WERI-Rb-1 (cell line): ENCODE results near the gene NME3.

Experiments
- DNase-seq: peaks from one replicate; pipeline ENCODE4 v3.0.0-alpha.2; 2020
- H3K27ac ChIP-seq: fragments of 250-450 bp; sonication (Bioruptor Pico); 2 replicates; pipeline ENCODE4 v1.5.1; 2020; ENCODE audit warnings: mild to moderate bottlenecking, moderate library complexity
- H3K27me3 ChIP-seq: fragments of 250-450 bp; sonication (Bioruptor Pico); 2 replicates; pipeline ENCODE4 v1.5.1; 2021; ENCODE audit warnings: mild to moderate bottlenecking, low read depth, moderate library complexity; ENCODE audit not compliant: insufficient read depth, severe bottlenecking
- H3K36me3 ChIP-seq: fragments of 250-450 bp; sonication (Bioruptor Pico); 2 replicates; pipeline ENCODE4 v1.5.1; 2020; ENCODE audit warnings: mild to moderate bottlenecking, moderate library complexity
- H3K4me3 ChIP-seq: 2 replicates; pipeline ENCODE4 v1.5.1; 2011; ENCODE audit warnings: low read depth, mild to moderate bottlenecking, control low read depth, low read length
- H3K9me3 ChIP-seq: fragments of 250-450 bp; sonication (Bioruptor Pico); 2 replicates; pipeline ENCODE4 v1.5.1; 2021; ENCODE audit warnings: mild to moderate bottlenecking, moderate library complexity; ENCODE audit not compliant: severe bottlenecking
- TF ChIP-seq, protein P1 (sequence below): IDR thresholded peaks from 2 replicates; pipeline ENCODE4 v1.5.1; 2011; ENCODE audit warnings: low read depth, mild to moderate bottlenecking, control low read depth, inconsistent platforms, low read length

NME3 gene

DNA sequence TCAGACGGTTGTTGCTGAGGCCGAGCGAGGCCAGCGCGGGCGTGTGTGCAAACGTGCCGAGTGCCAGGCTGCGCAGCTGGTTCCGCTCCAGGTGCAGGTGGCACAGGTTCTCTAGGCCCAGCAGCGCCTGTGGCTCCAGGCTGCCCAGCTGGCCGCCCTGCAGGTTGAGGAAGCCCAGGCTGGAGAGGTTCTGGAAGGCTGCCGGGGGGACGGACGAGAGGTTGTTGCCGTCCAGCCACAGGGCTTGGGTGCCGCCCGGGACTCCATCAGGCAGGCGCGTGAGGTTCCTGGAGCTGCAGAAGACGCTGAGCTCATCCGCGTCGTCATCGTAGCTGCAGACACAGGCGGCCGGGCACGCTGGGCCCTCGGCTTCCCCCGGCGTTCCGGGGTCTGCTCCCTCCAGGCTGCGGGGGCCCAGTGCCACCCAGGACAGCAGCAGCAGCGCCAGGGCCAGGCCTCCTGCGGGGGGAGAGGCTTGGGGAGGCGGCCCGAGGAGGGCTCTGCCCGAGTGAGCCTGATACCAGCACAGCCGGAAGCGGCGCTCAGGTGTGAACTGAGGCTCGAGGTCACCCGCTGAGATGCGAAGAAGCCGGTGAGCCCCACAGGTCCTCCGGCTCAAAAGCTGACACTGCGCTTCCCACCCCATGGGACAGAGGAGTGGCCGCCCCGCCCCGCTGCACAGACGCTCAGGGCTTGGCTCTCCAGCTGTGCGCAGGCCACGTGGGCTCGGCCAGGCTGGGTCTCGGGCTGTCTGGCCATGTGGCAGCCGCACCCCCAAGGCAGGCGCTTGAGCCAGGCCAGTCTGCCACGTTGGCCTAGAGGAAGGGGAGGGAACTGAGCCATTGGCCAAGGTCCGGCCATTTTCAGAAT is 20.8 kb upstream of the NME3 start:
- DNase-seq, result no peak
- no peak overlapping the region for H3K4me3 ChIP-seq
- peaks cover 36% of the 10 kb centered on the region for H3K36me3 ChIP-seq
- TF ChIP-seq, protein P1, sequence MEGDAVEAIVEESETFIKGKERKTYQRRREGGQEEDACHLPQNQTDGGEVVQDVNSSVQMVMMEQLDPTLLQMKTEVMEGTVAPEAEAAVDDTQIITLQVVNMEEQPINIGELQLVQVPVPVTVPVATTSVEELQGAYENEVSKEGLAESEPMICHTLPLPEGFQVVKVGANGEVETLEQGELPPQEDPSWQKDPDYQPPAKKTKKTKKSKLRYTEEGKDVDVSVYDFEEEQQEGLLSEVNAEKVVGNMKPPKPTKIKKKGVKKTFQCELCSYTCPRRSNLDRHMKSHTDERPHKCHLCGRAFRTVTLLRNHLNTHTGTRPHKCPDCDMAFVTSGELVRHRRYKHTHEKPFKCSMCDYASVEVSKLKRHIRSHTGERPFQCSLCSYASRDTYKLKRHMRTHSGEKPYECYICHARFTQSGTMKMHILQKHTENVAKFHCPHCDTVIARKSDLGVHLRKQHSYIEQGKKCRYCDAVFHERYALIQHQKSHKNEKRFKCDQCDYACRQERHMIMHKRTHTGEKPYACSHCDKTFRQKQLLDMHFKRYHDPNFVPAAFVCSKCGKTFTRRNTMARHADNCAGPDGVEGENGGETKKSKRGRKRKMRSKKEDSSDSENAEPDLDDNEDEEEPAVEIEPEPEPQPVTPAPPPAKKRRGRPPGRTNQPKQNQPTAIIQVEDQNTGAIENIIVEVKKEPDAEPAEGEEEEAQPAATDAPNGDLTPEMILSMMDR, result no peak
- no peaks in the 10 kb centered on the region for H3K9me3 ChIP-seq
- H3K27me3 ChIP-seq, result no peaks in the 10 kb centered on the region
- H3K27ac ChIP-seq, result no peak overlapping the region

- TF ChIP-seq, protein P1, result no peak
- no peaks in the 10 kb centered on the region for H3K27me3 ChIP-seq
- H3K36me3 ChIP-seq, result peaks cover 44% of the 10 kb centered on the region
Observed at GRCh38 chr16:1791256-1791942, 20.1 kb upstream of the NME3 start.

DNA sequence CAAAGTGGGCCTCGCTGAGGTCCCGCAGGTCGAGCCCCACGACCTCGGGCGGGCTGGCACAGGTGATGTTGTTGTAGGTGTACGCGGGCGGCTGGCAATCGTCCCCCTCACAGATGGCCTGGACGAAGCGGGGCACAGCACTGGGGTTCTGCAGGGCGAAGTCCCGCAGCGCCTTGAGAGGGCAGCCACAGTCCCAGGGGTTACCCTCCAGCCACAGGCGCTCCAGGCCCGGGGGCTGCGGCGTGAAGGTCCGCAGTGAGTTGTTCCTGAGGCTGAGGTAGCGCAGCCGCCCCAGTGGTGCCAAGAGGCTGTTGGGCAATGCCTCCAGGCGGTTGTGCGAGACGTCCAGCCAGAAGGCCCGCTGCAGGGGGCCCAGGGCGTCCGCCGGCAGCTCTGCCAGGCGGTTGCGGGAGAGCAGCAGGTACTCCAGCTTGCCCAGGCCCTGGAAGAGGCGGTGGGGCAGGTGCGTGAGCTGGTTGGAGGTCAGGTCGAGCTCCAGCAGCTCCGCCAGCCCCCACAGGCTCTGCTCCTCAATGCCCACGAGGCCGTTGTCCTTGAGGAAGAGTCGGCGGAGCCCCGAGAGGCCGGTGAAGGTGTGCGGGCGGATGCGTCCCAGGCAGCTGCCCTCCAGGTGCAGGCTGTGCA is 19.4 kb upstream of the NME3 start:
- peaks cover 50% of the 10 kb centered on the region for H3K36me3 ChIP-seq
- no peak overlapping the region for H3K4me3 ChIP-seq
- no peaks in the 10 kb centered on the region for H3K9me3 ChIP-seq
- DNase-seq, result no peak
- TF ChIP-seq, protein P1, result no peak
- no peaks in the 10 kb centered on the region for H3K27me3 ChIP-seq
- no peak overlapping the region for H3K27ac ChIP-seq

More at GRCh38 chr16:1791256-1791942, 20.1 kb upstream of the NME3 start:
- Histone ChIP-seq H3K9me3 (no peaks in the 10 kb centered on the region), H3K4me3 (no peak overlapping the region), H3K27ac (no peak overlapping the region)
- DNase-seq, result no peak

- Histone ChIP-seq H3K9me3 (no peaks in the 10 kb centered on the region), H3K4me3 (no peak overlapping the region), H3K27me3 (no peaks in the 10 kb centered on the region), H3K27ac (no peak overlapping the region), H3K36me3 (peaks cover 53% of the 10 kb centered on the region)
- no peak for DNase-seq
- TF ChIP-seq, protein P1, result no peak
Observed at GRCh38 chr16:1790261-1790610, 18.9 kb upstream of the NME3 start.

DNA sequence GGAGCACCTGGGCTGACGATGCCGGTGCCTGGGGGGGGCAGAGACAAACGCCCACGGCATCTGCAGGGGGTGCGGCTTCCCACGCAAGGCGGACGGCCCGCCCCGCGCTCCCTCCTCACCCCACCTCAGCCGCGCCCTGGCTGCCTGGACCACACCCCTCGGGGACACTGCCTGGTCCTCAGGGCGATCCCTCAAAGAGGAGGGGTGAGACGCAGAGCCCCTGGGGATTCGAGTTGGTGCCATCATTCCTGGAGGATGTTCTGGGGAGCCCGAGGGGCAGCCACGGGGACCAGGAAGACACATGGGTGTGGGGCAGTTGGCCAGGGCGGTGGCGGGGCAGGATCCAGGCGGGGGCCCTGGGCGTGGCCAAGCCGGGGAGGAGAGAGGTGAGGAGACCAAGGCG is 18.3 kb upstream of the NME3 start:
- Histone ChIP-seq H3K27ac (no peak overlapping the region), H3K9me3 (no peaks in the 10 kb centered on the region), H3K27me3 (no peaks in the 10 kb centered on the region), H3K4me3 (no peak overlapping the region), H3K36me3 (peaks cover 58% of the 10 kb centered on the region)
- TF ChIP-seq, protein P1, result no peak
- DNase-seq, result no peak
